Measurements from ENCODE around the gene TNNI3.

DNA sequence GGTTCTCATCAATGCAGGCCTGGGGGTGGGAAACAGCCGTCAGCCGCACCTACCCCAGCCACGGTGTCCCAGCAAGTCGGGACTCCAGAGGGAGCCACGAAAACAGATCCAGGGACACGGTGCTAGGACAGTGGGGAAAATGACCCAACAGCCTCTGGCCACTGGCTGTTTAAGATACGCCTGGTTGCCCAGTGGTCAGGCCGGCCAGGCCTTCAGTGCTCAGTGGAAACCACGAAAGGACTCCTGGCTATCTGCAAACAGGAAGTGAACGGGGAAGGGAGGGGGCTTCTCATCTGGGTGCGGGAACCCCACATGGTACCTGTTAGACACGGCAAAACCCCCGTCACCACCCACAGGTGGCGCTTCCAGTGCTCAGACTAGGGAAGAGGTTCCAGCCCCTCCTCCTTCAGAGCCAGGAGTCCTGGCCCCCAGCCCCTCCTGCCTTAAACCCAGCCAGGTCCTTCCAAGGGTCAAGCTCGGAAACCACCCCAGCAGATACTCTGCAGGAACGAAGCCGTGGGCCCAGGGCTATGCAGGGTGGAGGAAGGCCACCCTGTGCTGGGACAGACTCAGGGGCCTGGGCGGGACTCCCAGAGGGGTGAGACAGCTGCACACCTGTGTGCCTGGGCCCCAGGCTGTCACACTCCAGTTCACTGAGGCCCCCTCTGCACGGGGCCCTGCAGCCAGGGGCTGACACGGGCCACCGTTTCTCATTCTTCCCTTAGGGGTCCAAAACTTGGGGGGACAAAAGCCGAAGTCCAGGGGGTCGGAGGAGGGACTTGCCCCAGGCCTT is 44.6 kb downstream of the TNNI3 start:
- TF ChIP-seq CTCF (IDR thresholded peaks at IDR 0.05): no peak
- no peak for TF ChIP-seq POLR2A (IDR thresholded peaks at IDR 0.05)

Measured in ovary (tissue), 3 donors.